DMS79 (cell line): ENCODE results near the gene HGF.
A peak's percentile ranks its signal among the peaks of the same experiment; 100 is the strongest.

Source experiments
- DNase-seq: peaks from one replicate; lab custom pipeline; 2025; lab: John Stamatoyannopoulos, UW

Gene HGF

DNA sequence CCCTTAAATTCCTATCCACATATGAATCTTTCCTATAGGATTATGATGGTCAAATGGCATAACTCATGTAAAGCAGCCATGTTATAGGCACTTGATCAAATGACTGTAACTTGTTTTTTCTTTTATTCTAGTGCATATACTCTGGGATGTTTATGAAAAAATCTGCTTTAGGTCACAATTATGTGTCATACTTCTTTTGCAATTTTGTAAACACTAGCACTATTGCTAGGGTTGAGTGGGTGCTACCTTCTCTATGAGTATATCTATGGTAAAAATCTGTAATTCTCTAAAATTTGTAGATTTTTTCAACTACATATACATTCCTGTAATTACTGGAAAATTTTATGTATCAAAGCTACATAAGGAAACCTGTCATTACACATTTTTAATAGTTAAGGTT is 50.0 kb downstream of the HGF start:
- DNase-seq = no peak

DNA sequence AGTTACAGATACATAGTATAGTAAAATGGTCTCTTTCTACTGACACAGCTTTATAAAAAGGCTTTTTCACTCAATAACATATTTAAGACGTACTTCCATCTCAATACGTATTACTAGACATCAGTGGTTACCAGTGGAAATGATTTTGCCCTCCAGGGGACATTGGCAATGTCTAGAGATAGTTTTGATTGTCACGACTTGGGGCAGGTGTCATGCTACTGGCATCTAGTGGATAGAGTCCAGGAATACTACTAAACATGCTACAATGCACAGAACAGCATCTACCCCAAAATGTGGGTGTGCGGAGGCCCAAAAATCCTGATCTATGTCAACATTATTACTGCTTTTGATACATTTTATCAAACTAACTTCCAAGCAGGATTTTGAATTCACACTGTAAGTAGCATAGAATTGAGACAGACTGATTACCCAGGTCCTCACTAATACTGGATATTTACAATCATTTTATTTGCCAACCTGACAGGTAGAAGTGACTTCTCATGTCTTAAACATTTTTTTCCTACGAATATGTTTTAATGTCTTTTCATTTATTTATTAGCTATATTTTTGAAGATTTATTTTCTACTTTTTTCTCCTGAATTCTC is 53.8 kb downstream of the HGF start:
- DNase-seq = no peak

DNA sequence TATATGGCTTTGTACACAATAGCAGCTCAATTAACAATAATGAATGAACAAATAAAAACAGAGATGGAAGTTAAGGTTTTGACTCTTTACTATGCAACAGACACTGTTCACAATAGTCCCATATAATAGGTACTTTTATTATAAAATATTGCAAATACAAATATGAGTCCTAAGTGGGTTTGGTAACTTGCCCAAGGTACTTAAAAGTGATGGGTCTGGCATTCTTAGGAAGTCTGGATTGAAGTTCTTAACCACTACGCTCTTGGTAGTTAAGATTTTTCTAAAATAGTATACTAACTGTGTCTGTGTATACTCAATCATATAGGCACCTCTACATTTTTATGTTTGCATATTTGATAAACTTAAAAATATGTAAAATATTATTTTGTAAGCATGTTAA is 55.5 kb downstream of the HGF start:
- DNase-seq = no peak

DNA sequence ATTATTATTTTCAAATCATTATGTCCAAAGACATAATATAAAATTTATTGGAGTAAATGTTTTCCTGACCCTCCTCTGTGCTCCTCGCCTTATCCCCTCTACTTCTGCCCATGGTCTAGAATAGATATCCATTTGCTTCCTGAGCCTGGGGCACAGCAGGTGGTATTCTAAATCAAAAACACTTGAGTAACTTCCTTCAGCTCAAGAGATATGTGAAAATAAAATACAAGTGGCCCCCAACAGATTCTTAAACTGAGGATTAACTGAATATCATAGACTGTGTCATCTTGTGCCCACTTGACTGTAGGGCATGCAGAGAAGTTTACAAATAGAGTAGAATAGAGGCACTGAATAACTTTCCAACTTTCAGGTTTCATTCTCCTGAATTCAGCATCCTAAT is 59.1 kb downstream of the HGF start:
- DNase-seq = peak; percentile 28

DNA sequence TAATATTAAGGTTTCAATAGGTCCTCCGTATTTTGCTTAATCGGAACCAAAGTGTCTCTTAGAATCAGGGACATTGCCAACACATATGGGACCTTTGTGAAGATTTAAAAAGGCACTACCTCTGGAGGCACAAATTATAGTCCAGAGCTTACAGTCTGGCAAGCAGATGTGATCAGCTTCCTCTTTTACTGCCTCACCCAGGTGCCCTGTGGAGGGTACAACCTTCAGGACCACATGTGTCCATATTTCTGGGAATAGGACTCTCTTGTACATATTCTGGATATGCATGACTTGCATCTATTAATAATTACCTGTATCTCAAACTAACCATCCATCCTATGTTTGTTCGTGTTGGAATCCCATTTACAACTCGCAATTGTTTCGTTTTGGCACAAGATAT is 60.0 kb downstream of the HGF start:
- DNase-seq = no peak

DNA sequence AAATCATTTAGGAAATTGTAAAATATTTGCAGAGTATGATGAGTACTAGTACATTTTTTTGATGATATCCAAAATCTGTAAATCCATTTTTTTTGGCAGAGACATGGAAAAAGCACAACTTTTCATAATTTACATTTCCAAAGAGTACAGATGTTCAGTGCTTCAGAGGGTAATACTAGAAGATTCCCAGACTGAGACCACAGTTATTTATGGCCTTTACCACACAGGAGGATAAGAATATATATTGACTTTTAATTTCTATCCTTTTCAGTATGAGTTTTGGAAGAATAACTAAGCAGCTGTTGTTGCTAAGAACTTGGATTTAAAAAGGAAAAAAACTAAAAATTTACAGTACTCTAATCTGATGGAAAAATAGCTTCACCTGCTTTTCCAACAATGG is 61.9 kb downstream of the HGF start:
- DNase-seq = no peak

DNA sequence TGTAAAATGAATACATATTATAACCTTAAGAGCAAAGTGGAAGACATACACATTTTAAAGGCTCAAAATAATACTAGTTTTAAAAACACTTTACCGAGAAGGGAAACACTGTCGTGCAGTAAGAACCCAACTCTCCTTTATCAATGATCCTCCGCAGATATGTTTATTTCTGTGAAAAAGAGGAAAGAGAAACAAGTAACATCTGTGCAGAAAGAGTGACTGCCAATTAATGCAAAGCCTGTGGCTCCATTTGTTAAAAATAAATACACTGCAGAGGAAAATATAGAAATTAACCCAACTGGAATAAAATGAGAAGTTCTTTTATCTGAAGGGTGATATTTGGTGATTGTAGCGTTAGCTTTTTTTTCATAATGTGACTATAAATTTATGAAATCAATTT is 62.7 kb downstream of the HGF start:
- no peak for DNase-seq

DNA sequence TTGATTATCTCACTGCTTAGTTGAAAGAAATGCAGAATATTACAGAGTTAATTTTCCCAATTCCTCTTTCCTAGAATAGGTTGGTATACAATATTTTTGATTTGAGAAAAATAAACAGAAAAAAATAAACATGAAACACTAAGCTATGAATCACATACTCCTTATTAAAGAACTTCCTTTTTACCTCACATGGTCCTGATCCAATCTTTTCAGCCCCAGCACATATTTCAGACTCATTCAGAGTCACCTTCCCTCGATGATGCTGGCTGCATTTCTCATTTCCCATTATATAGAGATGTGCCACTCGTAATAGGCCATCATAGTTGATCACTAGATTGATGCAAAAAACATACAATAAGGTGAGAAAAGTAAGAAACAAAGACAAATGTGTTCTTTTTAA is 64.6 kb downstream of the HGF start:
- DNase-seq = no peak

DNA sequence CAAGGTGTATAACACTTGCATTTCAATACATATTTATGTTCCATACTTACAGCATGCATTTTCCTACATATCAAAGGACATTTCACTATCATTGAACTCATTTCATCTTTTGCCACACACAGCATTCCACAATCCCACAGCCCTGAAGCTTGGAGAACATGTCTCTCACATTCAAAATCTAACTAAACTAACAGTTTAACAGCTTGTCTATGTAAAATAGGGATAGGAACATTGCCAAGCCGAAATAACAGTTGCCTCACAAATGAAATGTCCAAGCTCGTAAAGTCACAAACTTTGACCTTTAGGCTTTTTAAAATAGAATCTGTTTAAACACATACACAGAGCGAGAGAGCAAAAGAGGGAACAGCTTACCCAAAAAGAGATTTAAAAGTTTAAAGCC is 65.3 kb downstream of the HGF start:
- no peak for DNase-seq

DNA sequence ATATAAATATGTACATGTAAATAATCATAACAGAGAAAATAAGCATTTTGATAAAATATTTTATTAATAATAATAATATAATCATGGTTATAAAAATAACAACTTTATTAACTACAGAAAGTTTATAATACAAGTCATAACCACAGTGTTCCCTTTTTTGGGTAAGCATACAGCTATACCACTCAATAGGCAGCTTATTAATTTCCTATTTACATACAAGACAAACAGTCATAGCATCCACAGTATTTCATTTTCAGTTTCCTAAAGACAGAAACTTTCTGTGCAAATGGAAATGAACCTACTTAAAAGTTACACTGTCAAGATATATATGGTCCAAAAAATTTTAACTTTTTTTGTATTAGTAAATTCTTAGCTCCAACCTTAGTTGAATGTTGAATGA is 70.9 kb downstream of the HGF start:
- no peak for DNase-seq

DNA sequence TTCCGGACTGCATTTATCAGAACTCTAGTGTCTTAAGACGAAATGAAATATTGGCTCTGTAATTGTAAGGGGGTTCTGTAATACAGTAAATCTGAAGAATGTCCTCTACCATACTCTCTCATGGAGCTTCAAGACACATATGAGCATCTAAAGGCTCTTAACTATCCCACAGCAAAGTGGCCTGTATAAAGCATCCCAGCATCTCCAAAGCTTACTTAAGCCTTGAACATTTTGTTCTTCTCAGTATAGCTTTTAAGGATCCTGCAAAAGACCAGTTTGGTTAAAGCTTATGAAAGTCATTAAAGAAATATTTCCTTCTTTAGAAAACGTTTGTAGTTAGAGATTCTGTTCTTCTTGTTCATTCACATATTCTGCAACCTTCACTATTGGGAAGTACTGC is 75.1 kb downstream of the HGF start:
- no peak for DNase-seq

DNA sequence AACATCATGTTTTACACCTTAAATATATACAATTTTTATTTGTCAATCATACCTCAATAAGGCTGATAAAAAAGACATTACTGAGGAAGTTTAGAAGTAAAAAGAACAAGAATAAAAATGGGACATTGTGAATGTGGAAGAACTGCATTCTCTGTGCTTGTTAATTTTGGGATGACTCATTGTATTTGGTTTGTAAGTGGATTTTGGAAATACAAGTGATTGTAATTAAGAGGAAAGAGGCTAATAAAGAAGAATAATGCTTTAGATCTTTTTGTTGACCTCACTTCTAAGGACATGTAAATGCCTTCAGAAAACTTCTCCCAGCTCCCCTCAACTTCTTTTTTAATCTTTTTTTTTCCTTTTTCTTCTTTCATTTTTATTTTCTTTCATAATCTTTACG is 76.0 kb downstream of the HGF start:
- no peak for DNase-seq

DNA sequence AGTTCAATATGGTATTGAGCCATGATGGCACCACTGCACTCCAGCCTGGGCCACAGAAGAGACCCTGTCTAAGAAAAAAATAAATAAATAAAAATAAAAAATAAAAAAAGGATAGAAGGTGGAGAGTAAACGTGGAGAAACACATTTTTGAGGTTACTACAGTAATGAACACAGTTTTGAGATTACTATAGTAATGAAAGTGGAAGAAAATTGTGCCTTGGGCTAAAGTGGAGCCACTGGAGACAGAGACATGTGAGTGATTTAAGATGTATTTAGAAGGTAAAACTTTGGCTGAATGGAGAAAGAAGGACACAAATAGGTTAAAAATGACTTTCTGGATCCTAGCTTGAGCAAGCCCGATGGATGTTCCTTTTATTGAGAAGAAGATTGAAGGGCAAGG is 76.8 kb downstream of the HGF start:
- no peak for DNase-seq

DNA sequence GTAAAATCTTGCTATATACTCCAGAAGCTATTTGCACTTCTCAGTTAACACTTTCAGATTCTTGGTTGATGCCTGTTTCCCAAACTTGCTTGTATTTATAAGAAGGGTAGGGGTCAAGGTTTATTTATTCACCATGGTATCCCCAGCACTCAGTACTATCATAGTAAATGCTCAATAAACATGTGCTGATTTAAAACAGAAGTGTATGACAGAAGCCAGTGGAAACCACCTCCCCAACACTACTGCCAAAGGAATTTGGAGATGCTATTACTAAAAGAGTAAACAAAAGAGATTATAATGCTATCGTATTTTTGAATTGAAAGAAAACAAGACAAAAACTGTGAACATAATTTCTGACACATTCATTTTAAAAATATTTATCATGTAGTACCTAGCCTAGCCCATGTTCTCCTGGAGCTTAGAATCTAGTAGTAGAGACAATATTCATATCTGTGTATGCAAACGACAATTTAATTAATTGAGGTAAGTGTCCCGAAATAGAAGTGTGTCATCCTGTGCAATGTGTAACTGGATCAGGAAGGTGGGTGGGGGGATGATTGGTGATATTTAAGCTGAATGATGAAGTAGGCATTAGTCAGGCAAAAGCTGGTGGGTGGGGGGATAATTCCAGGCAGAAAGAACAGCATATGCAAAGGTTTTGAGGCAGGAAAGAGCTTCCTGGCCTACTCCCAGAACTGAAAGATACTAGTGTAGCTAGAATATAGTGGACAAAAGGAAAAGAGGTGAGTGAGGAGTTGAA is 77.5 kb downstream of the HGF start:
- DNase-seq = no peak

DNA sequence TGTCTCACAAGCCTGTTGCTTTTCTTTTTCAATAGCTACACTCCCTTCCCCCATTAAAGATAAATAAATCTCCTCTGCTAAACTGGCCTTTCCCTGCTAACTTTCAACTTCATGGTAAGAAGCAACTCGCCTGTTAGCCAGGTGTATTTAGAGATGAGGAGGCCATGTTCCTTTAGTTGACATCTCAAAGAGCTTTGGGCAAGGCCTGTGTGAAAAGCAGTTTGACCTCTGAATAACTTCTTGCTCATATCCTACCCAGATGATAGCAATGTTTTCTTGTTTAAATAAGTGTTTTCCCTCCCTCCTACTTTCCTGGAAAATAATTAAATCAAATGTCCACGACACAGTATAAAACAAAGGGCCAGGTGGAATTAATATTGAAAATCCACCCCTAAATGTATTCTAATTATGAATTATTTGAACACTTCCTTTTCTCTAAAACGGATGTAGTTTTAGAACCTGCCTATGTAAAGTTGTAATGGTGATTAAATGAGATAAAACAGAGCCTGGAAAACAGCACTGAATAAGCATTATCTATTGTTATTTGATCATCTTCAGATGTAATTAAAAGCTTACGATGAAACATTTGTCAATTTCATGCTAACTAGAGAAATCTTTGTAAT is 78.5 kb downstream of the HGF start:
- DNase-seq = no peak

DNA sequence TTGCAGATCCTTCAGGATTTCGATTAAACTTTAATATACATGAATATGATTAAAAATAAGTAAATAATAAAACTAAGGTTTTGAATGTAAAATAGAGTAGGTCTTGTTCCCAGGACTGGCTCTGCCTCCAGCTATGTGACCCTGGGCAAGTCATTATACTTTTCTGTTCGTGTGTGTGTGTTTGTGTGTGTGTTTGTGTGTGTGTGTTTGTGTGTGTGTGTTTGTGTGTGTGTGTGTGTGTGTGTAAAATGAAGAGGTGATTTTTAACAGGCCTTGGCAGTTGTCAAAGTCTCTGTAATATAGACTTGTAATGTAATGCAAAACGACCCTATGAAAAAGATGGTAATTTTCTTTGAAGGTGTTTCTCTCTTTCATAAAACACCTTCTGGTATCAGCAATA is 79.2 kb downstream of the HGF start:
- DNase-seq = no peak

DNA sequence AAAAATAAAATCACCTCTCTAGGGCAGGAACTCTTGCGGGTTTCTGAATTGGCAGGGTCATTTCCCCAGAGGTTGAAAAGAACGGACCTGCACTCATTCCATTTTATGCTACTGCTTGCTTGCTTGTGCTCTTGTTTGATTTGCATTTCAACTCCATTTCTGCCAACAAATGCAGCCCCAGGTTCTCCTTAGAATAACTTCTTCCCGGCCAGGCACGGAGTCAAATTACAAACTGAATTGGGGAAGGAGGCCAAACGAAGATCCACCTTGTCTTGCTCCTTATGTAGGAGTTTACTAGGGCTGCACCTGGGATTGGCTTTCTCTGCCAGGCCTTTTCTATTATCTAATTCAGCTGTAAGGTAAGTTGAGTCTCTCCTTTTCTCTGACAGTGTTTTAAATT is 79.6 kb downstream of the HGF start:
- DNase-seq = no peak

DNA sequence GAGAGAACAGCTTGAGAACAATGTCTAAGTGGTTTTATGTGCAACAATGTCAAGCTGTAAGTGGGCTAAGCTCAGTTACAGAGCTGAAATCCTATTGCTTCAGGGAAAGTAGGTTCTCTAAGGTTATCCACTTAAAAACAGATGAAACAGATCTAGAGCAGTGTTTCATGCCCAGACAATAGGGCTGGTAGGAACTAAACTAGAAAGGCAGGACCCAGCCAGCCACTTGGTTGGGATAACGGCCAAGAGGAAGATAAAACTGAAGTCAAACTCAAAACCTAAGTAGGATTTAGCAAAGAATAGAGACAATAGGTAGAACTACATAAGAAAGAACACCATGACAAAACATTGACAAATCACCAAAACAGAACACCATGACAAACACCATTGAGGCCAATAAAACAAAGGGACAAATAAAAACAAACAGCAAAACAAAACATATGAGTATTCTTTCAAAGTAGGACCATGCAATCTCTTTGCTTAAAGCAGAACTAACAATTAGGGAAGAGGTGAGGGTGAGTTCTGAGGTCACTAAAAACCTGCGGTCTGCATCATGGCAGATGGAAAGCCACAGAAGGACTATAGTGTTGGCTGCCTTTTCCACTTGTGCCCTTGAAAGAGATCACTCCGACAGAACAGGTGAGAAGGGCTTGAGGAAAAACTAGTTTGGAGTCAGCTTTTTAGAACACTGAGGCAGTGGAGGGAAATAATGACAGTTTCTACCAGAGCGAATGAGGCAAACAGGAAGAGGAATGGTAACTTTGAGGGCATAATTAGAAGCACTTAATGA is 81.0 kb downstream of the HGF start:
- DNase-seq = peak; percentile 19

DNA sequence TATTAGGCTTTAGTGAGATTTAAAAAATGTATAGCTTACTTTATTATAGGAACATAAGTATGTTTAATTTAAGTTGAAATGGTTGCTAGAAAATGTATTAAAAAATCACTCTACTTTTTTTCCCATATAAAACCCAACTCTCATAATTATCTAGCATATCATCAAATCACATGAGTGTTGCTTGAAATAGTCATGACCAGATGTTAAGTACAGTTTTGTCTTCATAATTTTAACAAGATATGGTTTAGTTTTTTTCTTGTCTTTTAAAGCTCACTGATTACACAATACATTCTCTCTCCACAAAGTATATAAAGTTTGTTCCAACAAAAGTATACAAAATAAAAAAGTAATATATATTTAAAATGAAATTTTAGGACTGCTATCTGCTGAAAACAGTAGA is 82.8 kb downstream of the HGF start:
- no peak for DNase-seq

DNA sequence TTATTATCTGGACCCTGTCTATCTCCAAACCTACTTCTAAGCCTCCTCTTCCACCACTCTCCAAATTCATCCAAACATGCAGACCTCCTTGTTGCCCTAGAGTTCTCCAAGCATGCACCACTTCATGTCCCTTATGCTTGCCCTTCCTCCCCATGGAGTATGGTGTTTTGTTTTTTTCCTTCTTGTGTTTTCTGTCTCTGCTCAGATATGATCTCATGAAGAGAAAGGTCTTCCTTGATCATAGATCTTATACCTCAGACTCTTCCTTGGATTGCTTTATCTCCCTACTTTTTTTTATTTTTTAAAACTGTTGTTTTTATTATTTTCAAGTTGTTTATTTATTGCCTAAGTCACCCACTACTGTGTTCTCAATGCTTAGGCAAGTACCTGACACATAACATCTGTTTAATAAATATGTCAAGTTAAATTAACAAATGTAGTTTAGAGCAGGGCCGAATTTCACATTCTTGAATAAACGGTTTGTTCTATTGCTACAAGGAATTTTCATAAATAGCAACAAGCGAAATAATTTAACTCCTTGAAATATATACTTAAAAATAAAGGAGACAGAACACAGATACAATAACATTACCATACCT is 84.5 kb downstream of the HGF start:
- DNase-seq = no peak

DNA sequence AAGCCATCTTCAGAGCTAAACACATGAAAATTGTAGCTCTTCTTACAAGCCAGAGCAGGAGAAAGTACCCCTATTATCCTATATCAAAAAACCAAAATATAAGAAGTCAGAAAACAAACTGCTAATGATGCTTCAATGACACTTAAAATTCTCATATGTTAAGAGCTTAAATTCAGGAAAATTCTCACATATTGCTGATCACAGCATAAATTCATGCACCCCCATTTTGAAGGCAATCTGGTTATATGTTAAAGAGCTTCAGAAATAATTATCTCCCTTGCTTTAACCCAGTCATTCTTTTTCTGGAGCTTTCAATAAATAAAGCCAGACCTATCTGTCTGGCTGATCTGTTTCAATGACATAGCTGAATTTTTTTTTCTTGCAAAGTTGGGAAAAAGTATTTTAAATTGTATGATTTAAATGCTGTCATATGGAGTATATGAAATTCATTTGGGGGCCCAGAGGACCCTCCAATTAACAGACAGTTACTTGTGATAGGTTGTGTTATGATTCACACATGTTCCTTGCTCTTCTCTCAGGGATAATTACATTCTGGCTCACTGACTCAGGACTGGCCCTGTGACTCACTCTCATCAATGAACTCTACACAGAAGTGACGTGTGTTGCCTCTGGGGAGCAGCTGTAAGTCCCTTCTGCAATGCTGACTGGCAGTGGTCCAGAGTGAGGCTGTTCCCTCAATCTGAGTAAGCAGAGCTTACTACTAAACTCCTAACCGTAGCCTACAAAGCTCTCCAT is 85.2 kb downstream of the HGF start:
- DNase-seq = peak; percentile 76

DNA sequence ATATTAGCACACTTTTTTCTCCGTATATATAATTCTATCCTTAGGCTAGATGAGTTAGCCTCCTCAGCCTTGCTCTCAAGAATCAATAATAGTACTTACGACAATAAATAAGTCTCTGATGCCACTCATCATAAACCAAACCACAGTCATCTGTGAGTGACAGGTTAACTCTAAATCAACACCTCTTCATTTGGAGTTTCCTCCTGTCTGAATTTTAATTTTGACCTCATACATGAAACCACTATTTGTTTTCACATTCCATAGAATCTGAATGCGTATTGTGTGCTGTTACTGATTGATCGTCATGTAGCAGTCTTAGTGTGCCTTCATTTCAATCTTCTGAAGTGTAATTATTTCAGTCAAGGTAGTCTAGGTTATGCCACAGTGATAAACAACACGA is 85.8 kb downstream of the HGF start:
- DNase-seq = no peak
